Skeletal muscle satellite cell (primary cell): ENCODE results near the gene BOD1L2. TPM values are rescaled to one million over a fixed set of nuclear protein-coding genes. Genes with fewer than 3 reads are reported as not detected.

Experiments used
- H3K27me3 ChIP-seq: 2 replicates; pipeline ENCODE4 v1.7.0; 2013; ENCODE audit warnings: low read length; ENCODE audit not compliant: control insufficient read depth, insufficient read depth
- H3K36me3 ChIP-seq: 2 replicates; pipeline ENCODE4 v1.7.0; 2013; ENCODE audit warnings: mild to moderate bottlenecking, control low read depth, low read length; ENCODE audit not compliant: insufficient read depth
- H3K4me1 ChIP-seq: 2 replicates; pipeline ENCODE4 v1.7.0; 2013; ENCODE audit warnings: low read length; ENCODE audit not compliant: control insufficient read depth, insufficient read depth
- H3K4me2 ChIP-seq: 2 replicates; pipeline ENCODE4 v1.7.0; 2013; ENCODE audit warnings: mild to moderate bottlenecking, low read length
- H3K4me3 ChIP-seq: 2 replicates; pipeline ENCODE4 v1.7.0; 2013; ENCODE audit warnings: low read length
- H3K9ac ChIP-seq: 2 replicates; pipeline ENCODE4 v1.7.0; 2013; ENCODE audit warnings: mild to moderate bottlenecking, low read depth, low read length, moderate library complexity
- H3K9me3 ChIP-seq: replicated peaks from 2 replicates; pipeline ENCODE4 v1.7.0; 2013; ENCODE audit warnings: mild to moderate bottlenecking, control low read depth, low read length
- total RNA-seq: library from RNA; depleted of rRNA; stranded (reverse); fragments of >200 nt; gene quantifications from 2 replicates; pipeline ENCODE4 v1.2.3, GENCODE V29; 2012; rRNA removed

BOD1L2 gene
- not detected in 2 replicates for total RNA-seq

DNA sequence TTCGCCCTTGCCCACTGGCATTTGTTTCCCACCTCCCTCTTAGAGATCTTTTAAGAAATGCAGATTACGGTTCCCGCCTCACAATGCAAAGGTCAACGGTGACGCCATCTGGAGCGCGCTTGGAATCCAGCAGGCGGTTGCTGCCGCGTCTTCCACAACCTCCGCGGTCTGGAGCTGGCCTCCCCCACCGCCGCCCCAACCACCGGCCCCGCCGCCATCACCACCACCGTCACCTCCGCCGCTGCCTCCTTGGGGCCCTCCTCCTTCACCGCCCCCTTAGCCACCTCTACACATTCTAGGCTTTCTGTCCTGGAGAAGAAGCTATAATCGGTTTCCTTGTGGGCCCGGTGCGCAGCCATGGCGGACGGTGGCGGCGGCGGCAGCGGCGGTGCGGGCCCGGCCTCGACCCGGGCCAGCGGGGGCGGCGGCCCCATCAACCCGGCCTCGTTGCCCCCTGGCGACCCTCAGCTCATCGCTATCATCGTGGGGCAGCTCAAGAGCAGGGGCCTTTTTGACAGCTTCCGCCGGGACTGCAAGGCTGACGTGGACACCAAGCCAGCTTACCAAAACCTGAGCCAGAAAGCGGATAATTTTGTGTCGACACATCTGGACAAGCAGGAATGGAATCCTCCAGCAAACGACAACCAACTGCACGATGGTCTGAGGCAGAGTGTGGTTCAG is at the start of gene BOD1L2:
TSS of gene BOD1L2 (plus strand) at position 132 of the 681 bp plus-strand sequence. CDS start at position 358, 226 bp downstream.
- Histone ChIP-seq H3K4me3 (no peak within 1 kb of the TSS), H3K9me3 (no peaks in the 10 kb centered on the region), H3K36me3 (no peaks in the 10 kb centered on the region), H3K9ac (no peak within 1 kb of the TSS), H3K27me3 (peaks cover 5% of the 10 kb centered on the region), H3K4me2 (no peak within 1 kb of the TSS), H3K4me1 (no peaks in the 10 kb centered on the region)

DNA sequence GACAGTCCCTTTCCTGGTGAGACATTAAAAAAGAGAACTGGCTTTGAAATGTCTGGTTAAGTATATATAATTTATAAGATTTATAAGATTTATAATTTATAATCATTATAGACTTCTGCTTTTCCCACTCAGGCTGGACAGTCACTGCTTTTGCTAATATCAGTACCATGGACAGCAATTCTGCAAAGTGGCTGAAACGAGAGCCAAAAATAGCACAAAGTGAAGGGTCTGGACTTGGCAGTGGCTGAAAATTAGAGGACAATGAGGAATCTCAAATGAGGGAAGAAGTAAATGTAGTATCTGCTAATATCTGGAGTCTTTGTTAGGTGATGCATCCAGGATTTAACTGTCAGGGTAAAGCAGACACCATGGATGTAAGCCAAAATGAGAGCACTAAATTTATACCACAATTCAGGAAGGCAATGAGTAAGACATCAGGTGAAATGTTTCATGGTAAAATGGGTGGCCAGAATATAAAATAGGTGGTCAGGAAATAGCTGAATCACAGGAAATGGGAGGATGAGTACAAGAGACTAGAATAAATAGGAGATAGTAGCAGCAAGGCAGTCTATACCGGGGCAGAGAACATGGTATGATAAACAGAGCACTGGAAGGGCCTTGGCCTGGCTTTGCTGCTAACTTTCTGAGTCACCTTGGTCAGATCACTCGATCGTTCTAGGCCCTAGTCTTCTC is 39.6 kb upstream of the BOD1L2 start:
- H3K4me2 ChIP-seq: no peak overlapping the region
- H3K4me1 ChIP-seq: no peaks in the 10 kb centered on the region
- no peak overlapping the region for H3K9ac ChIP-seq
- H3K36me3 ChIP-seq: no peaks in the 10 kb centered on the region
- H3K4me3 ChIP-seq: no peak overlapping the region
- no peaks in the 10 kb centered on the region for H3K9me3 ChIP-seq
- H3K27me3 ChIP-seq: no peaks in the 10 kb centered on the region

DNA sequence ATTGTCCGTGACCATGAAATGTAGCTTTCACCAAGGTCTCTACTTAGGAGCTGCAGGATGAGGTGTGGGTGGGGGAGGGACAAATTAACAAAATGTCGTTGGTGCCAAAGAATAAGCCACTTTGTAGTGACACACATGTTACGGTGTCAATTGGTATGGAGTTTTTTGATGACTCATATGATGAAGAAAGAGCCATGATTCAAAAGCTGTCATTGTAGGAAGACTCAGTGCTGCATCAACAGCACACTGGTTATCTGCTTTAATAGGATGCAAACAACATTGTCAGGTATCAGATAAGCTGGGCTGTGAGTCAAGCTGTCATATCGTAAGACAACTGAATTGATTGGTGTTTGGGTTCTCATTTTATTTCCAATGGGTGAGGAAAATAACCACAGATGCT is 36.6 kb upstream of the BOD1L2 start:
- H3K4me1 ChIP-seq: no peaks in the 10 kb centered on the region
- no peaks in the 10 kb centered on the region for H3K9me3 ChIP-seq
- no peak overlapping the region for H3K4me3 ChIP-seq
- no peaks in the 10 kb centered on the region for H3K27me3 ChIP-seq
- H3K36me3 ChIP-seq: no peaks in the 10 kb centered on the region
- no peak overlapping the region for H3K4me2 ChIP-seq
- H3K9ac ChIP-seq: no peak overlapping the region

DNA sequence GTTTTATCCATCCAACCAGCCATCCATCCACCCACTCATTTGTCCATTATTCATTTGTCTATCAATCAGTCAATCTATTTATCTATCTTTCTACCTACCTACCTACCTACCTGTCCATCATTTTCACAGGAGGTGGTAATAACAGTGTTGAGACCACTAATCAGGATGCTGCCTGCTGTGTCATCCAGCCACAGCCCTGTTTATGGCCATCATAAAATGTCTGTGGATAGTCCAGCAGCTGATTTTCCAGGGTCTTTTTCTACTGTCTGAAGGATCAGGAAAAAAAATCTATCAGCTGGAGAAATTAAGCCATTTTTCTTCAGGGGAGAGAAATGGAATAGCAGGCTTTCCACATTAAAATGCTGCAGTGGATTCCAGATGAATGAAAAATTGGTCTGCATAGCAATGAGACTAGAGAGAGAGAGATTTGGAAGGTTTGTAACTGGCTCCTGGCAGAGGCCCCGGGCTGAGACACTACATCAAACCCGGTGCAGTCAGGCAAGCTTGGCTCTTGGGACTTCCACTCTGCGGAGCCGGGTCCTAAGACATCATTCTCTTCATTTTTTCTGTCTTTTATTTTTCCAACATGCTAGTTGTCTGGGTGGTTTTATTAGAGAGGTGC is 33.0 kb upstream of the BOD1L2 start:
- no peaks in the 10 kb centered on the region for H3K4me1 ChIP-seq
- H3K27me3 ChIP-seq: no peaks in the 10 kb centered on the region
- H3K4me2 ChIP-seq: no peak overlapping the region

DNA sequence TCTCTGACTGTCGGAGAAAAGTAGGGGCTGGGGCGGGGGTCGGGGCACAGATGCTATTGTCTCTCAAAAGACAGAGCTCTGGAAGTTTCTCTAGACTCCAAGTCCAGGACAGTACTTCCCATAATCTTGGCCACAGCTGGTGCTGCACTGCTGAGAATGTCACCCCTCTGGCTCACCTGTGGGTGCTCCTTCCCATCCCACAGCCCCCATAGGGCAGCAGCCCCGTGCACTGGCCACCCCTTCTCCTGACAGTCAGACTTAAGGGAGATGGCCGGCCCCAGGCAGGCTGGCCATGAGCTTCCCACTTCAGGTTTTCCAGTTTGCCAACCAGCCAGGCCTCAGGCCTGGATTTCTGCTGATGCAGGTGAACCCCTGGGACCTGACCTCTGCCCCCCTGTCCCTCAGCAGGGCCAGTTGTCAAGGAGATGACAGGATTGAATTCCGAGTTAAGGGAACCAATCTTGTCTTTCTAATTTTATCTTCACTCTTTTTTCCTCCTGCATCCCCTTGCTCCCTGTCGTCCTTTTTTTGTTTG is 30.2 kb upstream of the BOD1L2 start:
- H3K4me3 ChIP-seq: no peak overlapping the region
- no peak overlapping the region for H3K4me2 ChIP-seq
- no peak overlapping the region for H3K9ac ChIP-seq
- H3K9me3 ChIP-seq: no peaks in the 10 kb centered on the region
- peaks cover 5% of the 10 kb centered on the region for H3K27me3 ChIP-seq
- no peaks in the 10 kb centered on the region for H3K4me1 ChIP-seq
- H3K36me3 ChIP-seq: no peaks in the 10 kb centered on the region

More for the DNA sequence above, 33.0 kb upstream of the BOD1L2 start:
- Histone ChIP-seq H3K9me3 (no peaks in the 10 kb centered on the region), H3K36me3 (no peaks in the 10 kb centered on the region), H3K4me3 (no peak overlapping the region), H3K9ac (no peak overlapping the region)

DNA sequence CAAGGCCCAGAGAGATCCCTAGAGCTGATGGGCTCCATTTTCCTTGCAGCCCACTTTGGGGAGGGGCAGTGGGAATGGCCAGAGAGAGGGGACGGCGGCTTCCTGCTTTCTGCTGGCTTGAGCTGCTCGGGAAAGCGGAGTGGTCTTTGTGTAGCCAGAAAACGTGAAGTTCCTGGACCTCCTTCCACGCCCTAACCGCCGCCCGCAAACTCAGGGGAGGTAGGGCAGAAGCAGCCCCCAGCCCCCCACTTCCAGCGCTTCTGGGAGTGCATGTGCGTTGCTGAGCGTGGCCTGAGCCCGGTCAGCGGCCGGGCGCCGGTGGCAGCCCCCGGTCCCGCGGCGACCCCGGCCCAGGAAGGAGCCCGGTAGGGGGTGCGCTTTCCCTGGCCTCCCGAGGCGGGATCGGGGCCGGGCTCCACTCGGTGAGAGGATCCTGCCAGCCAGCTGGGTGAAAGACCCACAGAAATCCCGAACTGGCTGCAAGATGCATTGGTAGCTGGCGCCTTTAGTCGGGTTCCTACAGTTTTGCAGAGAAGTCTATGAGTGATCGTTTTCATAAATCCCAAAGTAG is 25.3 kb upstream of the BOD1L2 start:
- Histone ChIP-seq H3K4me1 (no peaks in the 10 kb centered on the region), H3K9ac (no peak overlapping the region), H3K27me3 (peaks cover 18% of the 10 kb centered on the region), H3K9me3 (no peaks in the 10 kb centered on the region), H3K4me2 (no peak overlapping the region), H3K36me3 (no peaks in the 10 kb centered on the region), H3K4me3 (no peak overlapping the region)

DNA sequence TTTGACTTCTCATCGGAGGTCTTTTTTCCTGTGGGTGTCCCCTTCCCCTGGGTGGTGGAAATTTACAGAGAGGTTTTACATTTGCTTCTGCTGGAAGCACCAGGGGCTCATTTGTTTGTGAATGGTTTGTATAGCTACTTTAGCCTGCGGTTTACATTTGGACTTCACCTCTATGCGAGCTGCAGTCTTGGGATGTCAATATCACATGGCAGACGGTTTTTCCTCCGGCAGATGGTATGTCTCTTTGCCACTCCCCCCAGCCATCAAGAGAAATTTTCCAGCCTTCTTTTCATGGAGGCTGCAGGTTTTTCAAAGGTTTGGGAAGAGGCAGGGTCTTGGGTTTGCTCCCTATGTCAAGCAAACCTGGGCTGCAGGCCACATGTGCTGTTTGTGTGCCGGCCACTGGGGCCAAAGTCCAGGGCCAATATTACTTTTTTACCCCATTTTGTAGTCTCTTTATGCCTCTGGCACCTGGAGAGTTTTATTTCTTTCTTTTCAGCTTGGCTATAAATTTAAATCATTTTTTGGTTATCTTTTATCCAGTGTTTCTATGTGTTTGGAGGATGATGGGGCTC is 23.9 kb upstream of the BOD1L2 start:
- Histone ChIP-seq H3K4me1 (no peaks in the 10 kb centered on the region), H3K9ac (no peak overlapping the region), H3K36me3 (no peaks in the 10 kb centered on the region), H3K27me3 (peaks cover 18% of the 10 kb centered on the region), H3K4me3 (no peak overlapping the region), H3K9me3 (no peaks in the 10 kb centered on the region), H3K4me2 (no peak overlapping the region)

DNA sequence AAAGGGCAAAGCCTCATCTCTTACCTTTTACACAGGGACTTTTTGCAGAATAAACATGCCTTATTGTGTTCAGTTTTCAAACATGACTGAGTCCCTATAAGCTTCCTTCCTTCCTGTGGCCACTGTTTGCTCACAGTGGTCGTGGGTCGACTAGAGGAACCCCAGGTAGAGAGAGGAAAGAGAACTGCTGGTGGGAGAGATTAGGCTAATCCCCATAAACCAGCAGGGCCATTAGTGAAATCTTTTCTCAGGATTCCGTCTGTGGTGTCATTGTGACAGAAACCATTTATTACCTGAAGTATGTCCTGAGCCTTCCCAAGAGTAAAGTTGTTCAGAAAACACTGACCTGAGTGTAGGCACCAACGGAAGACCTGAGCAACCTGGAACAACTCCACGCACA is 21.3 kb upstream of the BOD1L2 start:
- no peak overlapping the region for H3K4me2 ChIP-seq
- H3K36me3 ChIP-seq: no peaks in the 10 kb centered on the region
- no peaks in the 10 kb centered on the region for H3K4me1 ChIP-seq
- no peak overlapping the region for H3K4me3 ChIP-seq
- H3K9ac ChIP-seq: no peak overlapping the region
- peaks cover 18% of the 10 kb centered on the region for H3K27me3 ChIP-seq
- no peaks in the 10 kb centered on the region for H3K9me3 ChIP-seq

DNA sequence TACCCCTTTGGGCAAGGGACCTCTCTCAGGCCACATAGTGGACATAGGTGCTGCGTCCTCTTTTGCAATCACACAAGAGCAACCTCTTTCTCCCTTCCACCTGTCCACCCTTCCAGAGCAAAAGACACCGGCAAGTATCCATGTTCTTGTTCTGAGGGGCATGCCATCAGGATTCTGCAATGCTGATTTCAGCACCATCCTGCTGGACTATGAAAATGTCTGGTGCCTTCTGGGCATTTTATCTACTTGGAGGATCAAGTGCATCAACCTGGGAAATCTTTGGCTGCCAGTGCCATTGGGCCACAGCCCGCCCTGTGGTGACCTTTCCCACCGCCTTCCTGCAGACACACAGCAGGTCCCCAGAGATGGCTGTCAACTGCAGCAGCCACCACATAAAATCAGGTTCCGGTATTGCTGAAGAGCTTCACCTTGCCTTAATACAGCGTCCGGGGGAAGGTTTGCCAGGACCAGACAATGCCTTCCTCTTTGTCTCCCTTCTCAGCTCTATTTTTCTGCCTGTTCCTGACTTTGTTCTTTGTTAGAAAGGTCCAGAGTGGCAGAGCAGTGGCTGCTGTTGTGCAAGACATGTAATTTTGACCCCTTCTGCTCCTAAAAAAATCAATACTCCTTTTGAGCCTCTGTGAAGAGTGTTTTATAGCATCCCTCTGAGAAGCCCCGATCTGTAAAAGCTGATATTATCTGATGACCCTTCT is 18.5 kb upstream of the BOD1L2 start:
- Histone ChIP-seq H3K4me1 (no peaks in the 10 kb centered on the region), H3K4me3 (no peak overlapping the region), H3K27me3 (peaks cover 2% of the 10 kb centered on the region), H3K4me2 (no peak overlapping the region), H3K9ac (no peak overlapping the region), H3K9me3 (no peaks in the 10 kb centered on the region), H3K36me3 (no peaks in the 10 kb centered on the region)

DNA sequence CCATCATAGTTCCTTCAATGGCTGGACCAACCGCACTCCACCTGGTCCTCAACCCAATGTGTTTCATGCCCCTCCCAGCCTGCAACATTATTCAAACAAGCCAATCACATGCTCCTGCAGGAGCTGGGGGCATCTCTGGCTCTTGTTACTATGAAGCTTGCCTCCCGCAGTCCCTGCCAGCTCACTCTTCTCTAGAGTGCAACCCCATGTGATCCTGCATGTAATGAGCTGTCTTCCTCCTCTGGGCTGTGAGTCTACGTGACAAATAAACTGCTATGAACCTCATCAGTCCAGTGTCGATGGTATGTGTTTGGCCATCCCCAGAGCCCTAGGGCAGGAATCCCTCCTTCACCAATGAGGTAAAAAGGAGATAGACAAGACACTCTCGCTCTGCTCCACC is 15.8 kb upstream of the BOD1L2 start:
- H3K4me1 ChIP-seq: no peaks in the 10 kb centered on the region
- H3K27me3 ChIP-seq: no peaks in the 10 kb centered on the region
- H3K4me2 ChIP-seq: no peak overlapping the region
- no peaks in the 10 kb centered on the region for H3K9me3 ChIP-seq
- no peaks in the 10 kb centered on the region for H3K36me3 ChIP-seq
- no peak overlapping the region for H3K4me3 ChIP-seq
- no peak overlapping the region for H3K9ac ChIP-seq

DNA sequence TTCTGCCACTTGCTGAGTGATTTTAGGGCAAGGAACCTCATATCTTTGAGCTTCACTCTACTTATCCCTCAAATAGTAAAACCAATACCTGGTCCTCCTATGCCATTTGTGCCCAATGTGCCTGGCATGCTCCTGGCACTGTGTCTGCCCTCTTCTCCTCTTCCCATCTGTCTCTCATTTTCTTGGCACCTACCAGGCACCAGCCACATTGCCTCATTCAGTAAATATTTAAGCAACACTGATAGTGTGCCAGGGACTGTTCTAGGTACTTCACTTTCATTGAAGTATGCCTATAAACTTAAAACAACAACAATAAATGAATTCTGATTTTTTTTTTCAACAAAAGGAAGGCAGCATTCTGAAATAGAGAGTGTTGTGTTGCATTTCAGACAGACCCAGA is 15.1 kb upstream of the BOD1L2 start:
- no peaks in the 10 kb centered on the region for H3K9me3 ChIP-seq
- no peak overlapping the region for H3K4me2 ChIP-seq
- no peak overlapping the region for H3K4me3 ChIP-seq
- H3K27me3 ChIP-seq: no peaks in the 10 kb centered on the region
- H3K9ac ChIP-seq: no peak overlapping the region
- no peaks in the 10 kb centered on the region for H3K4me1 ChIP-seq
- H3K36me3 ChIP-seq: no peaks in the 10 kb centered on the region
